ENCODE results near the gene MESP1. TPM values are rescaled to one million over a fixed set of nuclear protein-coding genes. Genes with fewer than 3 reads are reported as not detected.

The MESP1 gene
- total and polyA plus RNA-seq, 2 experiments from 2014 or later, result 0.50 to 2.7 TPM

DNA sequence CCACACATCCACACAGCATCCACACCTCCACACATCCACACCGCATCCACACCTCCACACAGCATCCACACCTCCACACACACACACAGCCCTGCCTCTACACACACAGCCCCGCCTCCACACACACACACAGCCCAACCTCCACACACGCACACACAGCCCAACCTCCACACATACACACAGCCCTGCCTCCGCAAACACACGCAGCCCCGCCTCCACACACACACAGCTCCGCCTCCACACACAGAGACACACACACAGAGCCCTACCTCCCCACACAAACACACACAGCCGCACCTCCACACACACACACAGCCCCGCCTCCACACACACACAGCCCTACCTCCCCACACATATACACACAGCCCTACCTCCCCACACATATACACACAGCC, 4.7 kb downstream of the MESP1 start:
- Histone ChIP-seq H3K27ac (no peak overlapping the region), H3K36me3 (replicated peaks; ENCODE audit: insufficient read depth, low read depth) (no peaks in the 10 kb centered on the region), H3K4me2 (no peak overlapping the region), H3K27me3 (peaks cover 44% of the 10 kb centered on the region), H2AFZ (no peak overlapping the region), H3K4me3 (no peak overlapping the region), H3K79me2 (no peaks in the 10 kb centered on the region), H3K9me3 (ENCODE audit: low read depth) (no peaks in the 10 kb centered on the region), H3K4me1 (ENCODE audit: insufficient read depth) (peaks cover 6% of the 10 kb centered on the region), H3K9me2 (replicated peaks; ENCODE audit: insufficient read depth) (no peaks in the 10 kb centered on the region), H4K20me1 (ENCODE audit: insufficient read depth, poor library complexity, severe bottlenecking) (no peaks in the 10 kb centered on the region)
- 93% methylated on average over 2 of the region's 9 CpGs for WGBS (ENCODE audit: low lambda C conversion rate, missing lambda C conversion rate)
- no peak for TF ChIP-seq EZH2phosphoT487 (IDR thresholded peaks at IDR 0.05; ENCODE audit: low read depth, severe bottlenecking, unreplicated experiment)
- no peak for DNase-seq (ENCODE audit: low spot score)

DNA sequence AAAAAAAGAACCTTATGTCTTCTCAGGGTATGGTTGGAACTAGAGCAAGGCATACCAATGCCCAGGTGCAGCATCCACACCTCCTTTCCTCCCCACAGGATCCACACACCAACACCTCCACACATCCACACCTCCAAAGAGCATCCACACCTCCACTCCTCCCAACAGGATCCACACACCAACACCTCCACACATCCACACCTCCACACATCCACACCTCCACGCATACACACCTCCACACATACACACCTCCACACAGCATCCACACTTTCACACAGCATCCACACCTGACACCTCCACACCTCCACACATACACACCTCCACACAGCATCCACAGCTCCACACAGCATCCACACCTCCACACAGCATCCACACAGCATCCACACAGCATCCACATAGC, 5.3 kb downstream of the MESP1 start:
- no peak for DNase-seq (ENCODE audit: low spot score)
- TF ChIP-seq, protein P1, sequence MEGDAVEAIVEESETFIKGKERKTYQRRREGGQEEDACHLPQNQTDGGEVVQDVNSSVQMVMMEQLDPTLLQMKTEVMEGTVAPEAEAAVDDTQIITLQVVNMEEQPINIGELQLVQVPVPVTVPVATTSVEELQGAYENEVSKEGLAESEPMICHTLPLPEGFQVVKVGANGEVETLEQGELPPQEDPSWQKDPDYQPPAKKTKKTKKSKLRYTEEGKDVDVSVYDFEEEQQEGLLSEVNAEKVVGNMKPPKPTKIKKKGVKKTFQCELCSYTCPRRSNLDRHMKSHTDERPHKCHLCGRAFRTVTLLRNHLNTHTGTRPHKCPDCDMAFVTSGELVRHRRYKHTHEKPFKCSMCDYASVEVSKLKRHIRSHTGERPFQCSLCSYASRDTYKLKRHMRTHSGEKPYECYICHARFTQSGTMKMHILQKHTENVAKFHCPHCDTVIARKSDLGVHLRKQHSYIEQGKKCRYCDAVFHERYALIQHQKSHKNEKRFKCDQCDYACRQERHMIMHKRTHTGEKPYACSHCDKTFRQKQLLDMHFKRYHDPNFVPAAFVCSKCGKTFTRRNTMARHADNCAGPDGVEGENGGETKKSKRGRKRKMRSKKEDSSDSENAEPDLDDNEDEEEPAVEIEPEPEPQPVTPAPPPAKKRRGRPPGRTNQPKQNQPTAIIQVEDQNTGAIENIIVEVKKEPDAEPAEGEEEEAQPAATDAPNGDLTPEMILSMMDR (IDR thresholded peaks at IDR 0.05; ENCODE audit: poor library complexity), result no peak
- TF ChIP-seq EZH2 (IDR thresholded peaks at IDR 0.05; ENCODE audit: borderline replicate concordance), result no peak
- no peaks in the 10 kb centered on the region for H4K20me1 ChIP-seq (ENCODE audit: insufficient read depth, poor library complexity, severe bottlenecking)

DNA sequence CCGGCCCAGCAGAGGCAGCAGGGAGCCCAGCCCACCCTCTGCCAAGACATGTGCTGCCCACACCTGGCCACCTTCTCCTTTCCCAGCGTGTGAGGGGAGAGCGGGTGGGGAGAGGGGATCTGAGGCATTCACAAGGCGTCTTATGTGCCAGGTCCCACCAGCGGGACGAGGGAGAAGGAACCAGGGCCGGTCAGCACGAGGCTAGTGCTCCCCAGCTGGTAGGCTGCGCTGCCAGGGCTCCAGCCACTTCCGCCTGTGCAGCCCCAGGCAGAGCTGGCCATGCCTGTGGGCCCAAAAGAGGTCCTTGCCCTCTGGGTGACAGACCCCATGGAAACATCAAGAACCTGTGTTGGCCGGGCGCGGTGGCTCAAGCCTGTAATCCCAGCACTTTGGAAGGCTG, 5.9 kb downstream of the MESP1 start:
- WGBS (ENCODE audit: low lambda C conversion rate, missing lambda C conversion rate), result 80% methylated on average over 13 of the region's 13 CpGs
- no peak overlapping the region for H2AFZ ChIP-seq
- no peaks in the 10 kb centered on the region for H4K20me1 ChIP-seq (ENCODE audit: insufficient read depth, poor library complexity, severe bottlenecking)
- H3K27ac ChIP-seq, result no peak overlapping the region
- no peaks in the 10 kb centered on the region for H3K79me2 ChIP-seq
- H3K27me3 ChIP-seq, result peaks cover 41% of the 10 kb centered on the region
- DNase-seq (ENCODE audit: low spot score), result no peak
- no peak overlapping the region for H3K4me3 ChIP-seq
- H3K4me2 ChIP-seq, result no peak overlapping the region
- no peaks in the 10 kb centered on the region for H3K9me2 ChIP-seq (replicated peaks; ENCODE audit: insufficient read depth)
- TF ChIP-seq EZH2 (IDR thresholded peaks at IDR 0.05; ENCODE audit: borderline replicate concordance) (no peak), EZH2phosphoT487 (IDR thresholded peaks at IDR 0.05; ENCODE audit: low read depth, severe bottlenecking, unreplicated experiment) (no peak)
- TF ChIP-seq, protein P1 (IDR thresholded peaks at IDR 0.05; ENCODE audit: poor library complexity), result no peak
- H3K4me1 ChIP-seq (ENCODE audit: insufficient read depth), result peaks cover 3% of the 10 kb centered on the region
- no peaks in the 10 kb centered on the region for H3K36me3 ChIP-seq (replicated peaks; ENCODE audit: insufficient read depth, low read depth)
- no peaks in the 10 kb centered on the region for H3K9me3 ChIP-seq (ENCODE audit: low read depth)

More for the DNA sequence above, 5.3 kb downstream of the MESP1 start:
- WGBS (ENCODE audit: low lambda C conversion rate, missing lambda C conversion rate), result 90% methylated on average over 1 of the region's 1 CpG
- Histone ChIP-seq H3K4me1 (ENCODE audit: insufficient read depth) (peaks cover 6% of the 10 kb centered on the region), H3K9me2 (replicated peaks; ENCODE audit: insufficient read depth) (no peaks in the 10 kb centered on the region), H3K9me3 (ENCODE audit: low read depth) (no peaks in the 10 kb centered on the region), H3K36me3 (replicated peaks; ENCODE audit: insufficient read depth, low read depth) (no peaks in the 10 kb centered on the region), H3K27me3 (peaks cover 44% of the 10 kb centered on the region), H2AFZ (no peak overlapping the region), H3K4me3 (no peak overlapping the region), H3K27ac (no peak overlapping the region), H3K4me2 (no peak overlapping the region), H3K79me2 (no peaks in the 10 kb centered on the region)

GRCh38 chr15:89743594-89743993, 7.5 kb downstream of the MESP1 start:
- no peak overlapping the region for H2AFZ ChIP-seq
- H3K27me3 ChIP-seq, result peaks cover 26% of the 10 kb centered on the region
- no peak overlapping the region for H3K4me3 ChIP-seq
- DNase-seq (ENCODE audit: low spot score), result no peak
- H3K4me2 ChIP-seq, result no peak overlapping the region
- no peaks in the 10 kb centered on the region for H3K9me3 ChIP-seq (ENCODE audit: low read depth)
- H3K79me2 ChIP-seq, result no peaks in the 10 kb centered on the region
- H3K36me3 ChIP-seq (replicated peaks; ENCODE audit: insufficient read depth, low read depth), result no peaks in the 10 kb centered on the region
- H4K20me1 ChIP-seq (ENCODE audit: insufficient read depth, poor library complexity, severe bottlenecking), result no peaks in the 10 kb centered on the region
- TF ChIP-seq, protein P1 (IDR thresholded peaks at IDR 0.05; ENCODE audit: poor library complexity), result no peak
- TF ChIP-seq EZH2 (IDR thresholded peaks at IDR 0.05; ENCODE audit: borderline replicate concordance) (no peak), EZH2phosphoT487 (IDR thresholded peaks at IDR 0.05; ENCODE audit: low read depth, severe bottlenecking, unreplicated experiment) (no peak)
- H3K27ac ChIP-seq, result no peak overlapping the region
- no peaks in the 10 kb centered on the region for H3K9me2 ChIP-seq (replicated peaks; ENCODE audit: insufficient read depth)
- H3K4me1 ChIP-seq (ENCODE audit: insufficient read depth), result no peaks in the 10 kb centered on the region
- 82% methylated on average over 8 of the region's 8 CpGs for WGBS (ENCODE audit: low lambda C conversion rate, missing lambda C conversion rate)
